H9 (cell line): ENCODE measurements around the gene USP17L29. TPM values are rescaled to one million over a fixed set of nuclear protein-coding genes. Genes with fewer than 3 reads are reported as not detected.
"Not testable (repeated sequence)": the region's sequence is repeated elsewhere in the genome, so short reads cannot be mapped to it uniquely, and the experiment has no call there.

Experiments used
- DNase-seq: peaks from one replicate; pipeline ENCODE4 v3.0.0-alpha.2; 2017
- H2AFZ ChIP-seq: one replicate; pipeline ENCODE4 v1.6.1; 2013; ENCODE audit warnings: mild to moderate bottlenecking, low read length, control low read depth, moderate library complexity
- H2AK5ac ChIP-seq: 2 replicates; pipeline ENCODE4 v1.6.1; 2013; ENCODE audit warnings: low read length, control low read depth, mixed read lengths; ENCODE audit not compliant: insufficient read length
- H2BK120ac ChIP-seq: one replicate; pipeline ENCODE4 v1.6.1; 2013; ENCODE audit warnings: low read depth, mild to moderate bottlenecking, low read length, control low read depth, inconsistent platforms; ENCODE audit not compliant: poor library complexity, severe bottlenecking
- H2BK12ac ChIP-seq: 2 replicates; pipeline ENCODE4 v1.6.1; 2013; ENCODE audit warnings: low read length, control low read depth, mixed read lengths, low read depth; ENCODE audit not compliant: insufficient read length
- H2BK15ac ChIP-seq: 2 replicates; pipeline ENCODE4 v1.6.1; 2013; ENCODE audit warnings: low read depth, low read length, control low read depth
- H2BK20ac ChIP-seq: one replicate; pipeline ENCODE4 v1.6.1; 2013; ENCODE audit warnings: low read depth, mild to moderate bottlenecking, low read length, control low read depth, inconsistent platforms; ENCODE audit not compliant: poor library complexity, severe bottlenecking
- H2BK5ac ChIP-seq: 2 replicates; pipeline ENCODE4 v1.6.1; 2013; ENCODE audit warnings: low read length, control low read depth, mixed read lengths; ENCODE audit not compliant: insufficient read length
- H3K14ac ChIP-seq: 2 replicates; pipeline ENCODE4 v1.6.1; 2013; ENCODE audit warnings: low read length, control low read depth; ENCODE audit not compliant: insufficient read depth
- H3K18ac ChIP-seq: 2 replicates; pipeline ENCODE4 v1.6.1; 2013; ENCODE audit warnings: low read depth, mild to moderate bottlenecking, mixed read lengths, low read length, control low read depth; ENCODE audit not compliant: insufficient read length
- H3K23ac ChIP-seq: 2 replicates; pipeline ENCODE4 v1.6.1; 2013; ENCODE audit warnings: low read length, control low read depth, mixed read lengths, low read depth; ENCODE audit not compliant: insufficient read length
- H3K23me2 ChIP-seq: 2 replicates; pipeline ENCODE4 v1.6.1; 2013; ENCODE audit warnings: low read depth, mild to moderate bottlenecking, mixed read lengths, low read length, control low read depth; ENCODE audit not compliant: insufficient read length, poor library complexity, severe bottlenecking
- H3K27ac ChIP-seq: 2 replicates; pipeline ENCODE4 v1.5.1; 2013; ENCODE audit warnings: low read length, control low read depth, mixed read lengths, low read depth; ENCODE audit not compliant: insufficient read length
- H3K27me3 ChIP-seq: 2 replicates; pipeline ENCODE4 v1.6.1; 2013; ENCODE audit warnings: low read length, control low read depth, inconsistent platforms; ENCODE audit not compliant: insufficient read depth
- H3K4ac ChIP-seq: 2 replicates; pipeline ENCODE4 v1.6.1; 2013; ENCODE audit warnings: low read depth, mild to moderate bottlenecking, control low read depth, inconsistent platforms, low read length, moderate library complexity
- H3K4me1 ChIP-seq: 2 replicates; pipeline ENCODE4 v1.6.1; 2013; ENCODE audit warnings: low read length, control low read depth, inconsistent platforms; ENCODE audit not compliant: insufficient read depth
- H3K4me2 ChIP-seq: 2 replicates; pipeline ENCODE4 v1.6.1; 2013; ENCODE audit warnings: low read length, control low read depth, mixed read lengths; ENCODE audit not compliant: insufficient read length, insufficient read depth
- H3K56ac ChIP-seq: 2 replicates; pipeline ENCODE4 v1.6.1; 2013; ENCODE audit warnings: low read depth, mild to moderate bottlenecking, mixed read lengths, low read length, control low read depth; ENCODE audit not compliant: insufficient read length
- H3K79me1 ChIP-seq: 2 replicates; pipeline ENCODE4 v1.6.1; 2013; ENCODE audit warnings: low read depth, mild to moderate bottlenecking, moderate library complexity, low read length, control low read depth, inconsistent platforms; ENCODE audit not compliant: insufficient read depth, poor library complexity, severe bottlenecking
- H3K79me2 ChIP-seq: 2 replicates; pipeline ENCODE4 v1.6.1; 2013; ENCODE audit warnings: low read length, control low read depth, inconsistent platforms; ENCODE audit not compliant: insufficient read depth
- H3K9ac ChIP-seq: 2 replicates; pipeline ENCODE4 v1.6.1; 2013; ENCODE audit warnings: low read length, control low read depth, mixed read lengths; ENCODE audit not compliant: insufficient read length; ENCODE audit errors: extremely low read depth
- H3K9me3 ChIP-seq: one replicate; pipeline ENCODE4 v1.6.1; 2013; ENCODE audit warnings: low read depth, low read length, inconsistent platforms; ENCODE audit not compliant: control insufficient read depth
- H3T11ph ChIP-seq: one replicate; pipeline ENCODE4 v1.6.1; 2013; ENCODE audit warnings: mild to moderate bottlenecking, low read length, control low read depth, inconsistent platforms
- H4K20me1 ChIP-seq: one replicate; pipeline ENCODE4 v1.6.1; 2013; ENCODE audit not compliant: control insufficient read depth, insufficient read length, insufficient read depth
- H4K5ac ChIP-seq: 2 replicates; pipeline ENCODE4 v1.6.1; 2013; ENCODE audit warnings: low read depth, mild to moderate bottlenecking, mixed read lengths, low read length, control low read depth; ENCODE audit not compliant: insufficient read length
- H4K8ac ChIP-seq: replicated peaks from 2 replicates; pipeline ENCODE4 v1.6.1; 2013; ENCODE audit warnings: low read length, control low read depth, mixed read lengths, low read depth; ENCODE audit not compliant: insufficient read length
- H4K91ac ChIP-seq: 2 replicates; pipeline ENCODE4 v1.6.1; 2013; ENCODE audit warnings: low read depth, mild to moderate bottlenecking, moderate library complexity, mixed read lengths, low read length, control low read depth; ENCODE audit not compliant: insufficient read length
- H3K27ac Mint-ChIP-seq, 3 experiments: 2 replicates in 2 of 3; 3 replicates in 1 of 3; pipeline ENCODE4 v1.8.0; 2020 to 2021; ENCODE audit warnings: mixed read lengths in 3 of 3, mild to moderate bottlenecking in 1 of 3, moderate library complexity in 1 of 3
- H3K27me3 Mint-ChIP-seq: 2 replicates; pipeline ENCODE4 v1.8.0; 2021; ENCODE audit warnings: low read depth, mild to moderate bottlenecking, moderate library complexity, mixed read lengths
- H3K36me3 Mint-ChIP-seq, 3 experiments: 2 replicates in 2 of 3; 3 replicates in 1 of 3; pipeline ENCODE4 v1.8.0; 2020 to 2021; ENCODE audit warnings: low read depth in 3 of 3, mixed read lengths in 3 of 3; ENCODE audit not compliant: insufficient read depth in 1 of 3
- H3K4me1 Mint-ChIP-seq, 2 experiments: 2 replicates each; pipeline ENCODE4 v1.8.0; 2020; ENCODE audit warnings: mixed read lengths in 2 of 2
- H3K4me3 Mint-ChIP-seq, 2 experiments: 2 replicates in 1 of 2; 3 replicates in 1 of 2; pipeline ENCODE4 v1.8.0; 2020 to 2021; ENCODE audit warnings: mild to moderate bottlenecking in 2 of 2, mixed read lengths in 2 of 2, moderate library complexity in 1 of 2
- H3K9me3 Mint-ChIP-seq, 2 experiments: 2 replicates in 1 of 2; 3 replicates in 1 of 2; pipeline ENCODE4 v1.8.0; 2020; ENCODE audit warnings: mild to moderate bottlenecking in 2 of 2, mixed read lengths in 2 of 2, moderate library complexity in 1 of 2
- WGBS: extraction: QIAGEN DNeasy Blood & Tissue Kit; methylation state at CpG from one replicate; pipeline ENCODE4 v1.1.7; 2013; ENCODE audit warnings: missing lambda C conversion rate, low lambda C conversion rate, mixed read lengths; ENCODE audit not compliant: insufficient read length; ENCODE audit errors: extremely low coverage; 5-methylcytosine and 5-hydroxymethylcytosine counted together
- total RNA-seq: library from RNA; stranded (reverse); gene quantifications from 2 replicates; pipeline ENCODE4 v1.2.1, GENCODE V29; 2021

USP17L29 gene
- total RNA-seq, 1 experiment from 2014 or later = not detected

GRCh38 chr4:9350866-9351265 is 2.6 kb upstream of the USP17L29 start:
- not testable (repeated sequence) for DNase-seq, H3K4me1 Mint-ChIP-seq
- no CpG with 5 or more reads among the region's 18 CpGs for WGBS

GRCh38 chr4:9362829-9363228 is 9.4 kb downstream of the USP17L29 start, which contains the start of gene USP17L30:
Gene USP17L30 (plus strand): TSS chr4:9363129. CDS start chr4:9363129, 0 bp downstream.
- not testable (repeated sequence) for H3K23ac ChIP-seq, H2BK120ac ChIP-seq, H3K36me3 Mint-ChIP-seq, H4K20me1 ChIP-seq, H3K4me2 ChIP-seq, H3K27ac ChIP-seq, H3K9ac ChIP-seq, H3K18ac ChIP-seq, H2BK15ac ChIP-seq, H2BK12ac ChIP-seq, H3K27me3 ChIP-seq, H3K4me3 Mint-ChIP-seq, H3K4me1 Mint-ChIP-seq, H2BK5ac ChIP-seq, H3K4me1 ChIP-seq, DNase-seq, H3K79me1 ChIP-seq, H3K56ac ChIP-seq, H2AK5ac ChIP-seq, H3K79me2 ChIP-seq, H3K27me3 Mint-ChIP-seq, H2AFZ ChIP-seq, H3K9me3 ChIP-seq, H3K9me3 Mint-ChIP-seq, H2BK20ac ChIP-seq, H3K27ac Mint-ChIP-seq, H3K14ac ChIP-seq, H4K91ac ChIP-seq, H4K5ac ChIP-seq, H3T11ph ChIP-seq, H3K4ac ChIP-seq, H3K23me2 ChIP-seq, H4K8ac ChIP-seq
- no CpG with 5 or more reads among the region's 15 CpGs for WGBS

More at GRCh38 chr4:9350866-9351265, 2.6 kb upstream of the USP17L29 start:
- not testable (repeated sequence) for H4K5ac ChIP-seq, H3K27me3 ChIP-seq, H3K23ac ChIP-seq, H3K14ac ChIP-seq, H3K23me2 ChIP-seq, H3K9me3 ChIP-seq, H2BK5ac ChIP-seq, H4K8ac ChIP-seq, H2BK120ac ChIP-seq, H4K20me1 ChIP-seq, H2AK5ac ChIP-seq, H2BK12ac ChIP-seq, H3K27ac Mint-ChIP-seq, H2BK15ac ChIP-seq, H3K56ac ChIP-seq, H3K4me3 Mint-ChIP-seq, H3K4me2 ChIP-seq, H2BK20ac ChIP-seq, H3K27me3 Mint-ChIP-seq, H3K79me1 ChIP-seq, H3K4me1 ChIP-seq, H3T11ph ChIP-seq, H2AFZ ChIP-seq, H3K9ac ChIP-seq, H3K36me3 Mint-ChIP-seq, H3K9me3 Mint-ChIP-seq, H3K27ac ChIP-seq, H4K91ac ChIP-seq, H3K18ac ChIP-seq, H3K79me2 ChIP-seq, H3K4ac ChIP-seq
